T-cell (primary cell): ENCODE data around the gene PDF. TPM values are rescaled to one million over a fixed set of nuclear protein-coding genes. Genes with fewer than 3 reads are reported as not detected.

Source experiments
- ATAC-seq, 4 experiments: fragments of 200-7000 bp in 3 of 4; fragments of 150-1000 bp in 1 of 4; cut with Tn5 transposase; replicated peaks in 1 of 4; 1 replicate in 3 of 4; 2 replicates in 1 of 4; pipeline ENCODE4 v1.10.0; 2021; ENCODE audit warnings: moderate library complexity in 3 of 4, mild to moderate bottlenecking in 2 of 4, moderate number of reproducible peaks in 1 of 4
- CTCF ChIA-PET, 2 donors: fragments of 300-600 bp; sonication (Branson Sonifier 250); formaldehyde crosslinking; loops; one replicate each; lab custom pipeline; 2022; ENCODE audit warnings: antibody characterized with exemption in 2 of 2; lab: Charles Lee
- POLR2A ChIA-PET, 2 donors: fragments of 300-600 bp; sonication (Branson Sonifier 250); formaldehyde crosslinking; loops; one replicate each; lab custom pipeline; 2022; ENCODE audit warnings: antibody characterized with exemption in 2 of 2; lab: Charles Lee
- DNase-seq, 35 experiments: peaks; one replicate each; pipeline versions ENCODE4 v3.0.0 to v3.0.0-alpha.2; 2013 to 2023
- H3K27ac ChIP-seq: one replicate; pipeline ENCODE4 v1.5.1; 2013; ENCODE audit warnings: low read length
- H3K27me3 ChIP-seq, 2 experiments: replicated peaks in 1 of 2; 1 replicate in 1 of 2; 2 replicates in 1 of 2; pipeline versions ENCODE4 v1.6.1 to v1.7.0; 2013; ENCODE audit warnings: low read length in 1 of 2, mixed read lengths in 1 of 2; ENCODE audit not compliant: control insufficient read depth in 2 of 2, insufficient read depth in 2 of 2; ENCODE audit errors: extremely low read depth in 1 of 2
- H3K36me3 ChIP-seq, 2 donors: 1 replicate in 1 of 2; 2 replicates in 1 of 2; pipeline versions ENCODE4 v1.6.1 to v1.7.0; 2013; ENCODE audit warnings: low read length in 1 of 2; ENCODE audit not compliant: control insufficient read depth in 2 of 2, insufficient read depth in 1 of 2; ENCODE audit errors: extremely low read depth in 1 of 2
- H3K4me1 ChIP-seq, 2 experiments: 1 replicate in 1 of 2; 2 replicates in 1 of 2; pipeline versions ENCODE4 v1.6.1 to v1.7.0; 2013; ENCODE audit warnings: low read length in 2 of 2, mixed read lengths in 1 of 2; ENCODE audit not compliant: insufficient read depth in 2 of 2, control insufficient read depth in 1 of 2; ENCODE audit errors: extremely low read depth in 1 of 2
- H3K4me3 ChIP-seq, 2 donors: 1 replicate in 1 of 2; 2 replicates in 1 of 2; pipeline versions ENCODE4 v1.5.1 to v1.7.0; 2013; ENCODE audit warnings: mild to moderate bottlenecking in 2 of 2, low read length in 1 of 2, moderate library complexity in 1 of 2; ENCODE audit not compliant: control insufficient read depth in 1 of 2; ENCODE audit errors: extremely low read depth in 1 of 2
- H3K9me3 ChIP-seq: 2 replicates; pipeline ENCODE4 v1.7.0; 2013
- H3K27ac Mint-ChIP-seq, 2 donors: one replicate each; pipeline ENCODE4 v1.8.0; 2020 to 2021; ENCODE audit warnings: mild to moderate bottlenecking in 2 of 2, mixed read lengths in 2 of 2
- H3K27me3 Mint-ChIP-seq, 2 donors: one replicate each; pipeline ENCODE4 v1.8.0; 2021 to 2022; ENCODE audit warnings: mixed read lengths in 2 of 2
- H3K36me3 Mint-ChIP-seq: one replicate; pipeline ENCODE4 v1.8.0; 2021; ENCODE audit warnings: mixed read lengths
- H3K4me1 Mint-ChIP-seq, 3 donors: one replicate each; pipeline ENCODE4 v1.8.0; 2020 to 2022; ENCODE audit warnings: mixed read lengths in 3 of 3, mild to moderate bottlenecking in 1 of 3
- H3K4me3 Mint-ChIP-seq, 3 donors: one replicate each; pipeline ENCODE4 v1.8.0; 2020 to 2022; ENCODE audit warnings: mild to moderate bottlenecking in 3 of 3, mixed read lengths in 3 of 3, moderate library complexity in 3 of 3
- H3K9me3 Mint-ChIP-seq, 3 donors: one replicate each; pipeline ENCODE4 v1.8.0; 2020 to 2022; ENCODE audit warnings: mixed read lengths in 3 of 3
- WGBS: methylation state at CpG from one replicate; pipeline ENCODE4 v1.1.5; 2013; ENCODE audit warnings: missing lambda C conversion rate; ENCODE audit not compliant: insufficient coverage; 5-methylcytosine and 5-hydroxymethylcytosine counted together
- total RNA-seq, 35 experiments: library from RNA in 6 of 35; stranded (reverse) in 6 of 35; fragments of 120-200 nt in 1 of 35; gene quantifications; one replicate each; pipeline versions ENCODE4 v1.2.1 to v1.2.4 and lab custom pipeline; 2013 to 2026

PDF gene
- total RNA-seq, 5 donors from 2014 or later (not counting 1 experiment from before 2014, with no cell fraction given) = 5.3 to 20.5 (median 16.1) TPM

- peak within 1 kb of the TSS; percentile 73 for H3K27ac ChIP-seq
- H3K27me3 Mint-ChIP-seq = no peaks in the 10 kb centered on the region
- no peaks in the 10 kb centered on the region for H3K9me3 ChIP-seq
- peak within 1 kb of the TSS; percentile 98 for H3K4me3 Mint-ChIP-seq
- H3K4me1 ChIP-seq = peaks cover 4 to 36% of the 10 kb centered on the region in 2 experiments
- 13% methylated on average over 46 of the region's 70 CpGs for WGBS
- POLR2A ChIA-PET = interaction anchor here in 1 of 2 donors (0.5 kb wide), 1 partner anchor 183 kb away, joined by 4 read pairs; no protein-coding TSS in a partner anchor
- peaks cover 2% of the 10 kb centered on the region for H3K36me3 Mint-ChIP-seq
- peak within 1 kb of the TSS; percentile 38 to 67 for H3K4me3 ChIP-seq
- H3K27ac Mint-ChIP-seq = peak within 1 kb of the TSS; percentile 95
- DNase-seq = peak; percentile 92 to 98 (median 96)
- H3K4me1 Mint-ChIP-seq = peaks cover 31 to 35% (median 32%) of the 10 kb centered on the region in 3 donors
- ATAC-seq = peak; percentile 92 to 99 (median 94)
- no peaks in the 10 kb centered on the region for H3K27me3 ChIP-seq
- no peaks in the 10 kb centered on the region for H3K9me3 Mint-ChIP-seq
- H3K36me3 ChIP-seq = peaks cover 11 to 26% of the 10 kb centered on the region in 2 donors
- CTCF ChIA-PET = interaction anchor here (0.6 to 0.7 kb wide), 3 partner anchors 22 to 781 kb away, joined by 3 to 4 read pairs (median 3); no protein-coding TSS in a partner anchor
Observed at GRCh38 chr16:69310653-69311532, 19.5 kb downstream of the PDF start, which contains the start of gene VPS4A. VPS4A (plus strand) TSS chr16:69311350; CDS start chr16:69311512, 162 bp downstream.

GRCh38 chr16:69309316-69309715, 21.1 kb downstream of the PDF start:
- WGBS = 85% methylated on average over 7 of the region's 12 CpGs
- peak overlapping the region in 1 of 3 donors; percentile 5 for H3K4me3 Mint-ChIP-seq
- no peaks in the 10 kb centered on the region for H3K9me3 Mint-ChIP-seq
- no peak overlapping the region for H3K4me3 ChIP-seq
- H3K4me1 ChIP-seq = peaks cover 4 to 31% of the 10 kb centered on the region in 2 experiments
- CTCF ChIA-PET = no interaction called here
- no peak overlapping the region for H3K27ac ChIP-seq
- H3K27me3 Mint-ChIP-seq = no peaks in the 10 kb centered on the region
- H3K4me1 Mint-ChIP-seq = peaks cover 26 to 30% (median 27%) of the 10 kb centered on the region in 3 donors
- H3K36me3 ChIP-seq = peaks cover 0 to 10% of the 10 kb centered on the region in 2 donors
- H3K27me3 ChIP-seq = no peaks in the 10 kb centered on the region
- H3K36me3 Mint-ChIP-seq = no peaks in the 10 kb centered on the region
- POLR2A ChIA-PET = no interaction called here
- ATAC-seq (no peak), DNase-seq (no peak)
- no peaks in the 10 kb centered on the region for H3K9me3 ChIP-seq
- H3K27ac Mint-ChIP-seq = peak overlapping the region in 1 of 2 donors; percentile 2

- Histone ChIP-seq H3K36me3 (peaks cover 0 to 4% of the 10 kb centered on the region in 2 donors), H3K4me3 (no peak overlapping the region), H3K27ac (no peak overlapping the region), H3K9me3 (no peaks in the 10 kb centered on the region), H3K27me3 (no peaks in the 10 kb centered on the region), H3K4me1 (peaks cover 4 to 21% of the 10 kb centered on the region in 2 experiments)
- ATAC-seq (no peak), DNase-seq (no peak)
- ChIA-PET CTCF (no interaction called here), POLR2A (interaction anchor here (0.6 kb wide), 2 partner anchors 36 to 113 kb away, joined by 3 to 4 read pairs; no protein-coding TSS in a partner anchor)
- H3K27ac Mint-ChIP-seq = no peak overlapping the region
- WGBS = 89% methylated on average over 2 of the region's 2 CpGs
- no peaks in the 10 kb centered on the region for H3K27me3 Mint-ChIP-seq
- H3K36me3 Mint-ChIP-seq = peaks cover 5% of the 10 kb centered on the region
- H3K9me3 Mint-ChIP-seq = no peaks in the 10 kb centered on the region
- H3K4me3 Mint-ChIP-seq = no peak overlapping the region
- H3K4me1 Mint-ChIP-seq = peaks cover 13 to 17% (median 14%) of the 10 kb centered on the region in 3 donors
Observed at GRCh38 chr16:69307856-69308255, 22.5 kb downstream of the PDF start.

GRCh38 chr16:69307091-69307490, 23.3 kb downstream of the PDF start:
- Mint-ChIP-seq H3K9me3 (no peaks in the 10 kb centered on the region), H3K4me1 (peaks cover 10 to 14% (median 11%) of the 10 kb centered on the region in 3 donors), H3K36me3 (peaks cover 5% of the 10 kb centered on the region), H3K4me3 (no peak overlapping the region), H3K27me3 (no peaks in the 10 kb centered on the region), H3K27ac (no peak overlapping the region)
- ChIA-PET POLR2A (no interaction called here), CTCF (no interaction called here)
- H3K27me3 ChIP-seq = no peaks in the 10 kb centered on the region
- ATAC-seq (no peak), DNase-seq (no peak)
- WGBS = no CpG with 5 or more reads among the region's 1 CpG
- H3K4me3 ChIP-seq = no peak overlapping the region
- no peaks in the 10 kb centered on the region for H3K9me3 ChIP-seq
- H3K4me1 ChIP-seq = peaks cover under 1 to 14% of the 10 kb centered on the region in 2 experiments
- peaks cover 0 to 5% of the 10 kb centered on the region in 2 donors for H3K36me3 ChIP-seq
- no peak overlapping the region for H3K27ac ChIP-seq

GRCh38 chr16:69306031-69306430, 24.4 kb downstream of the PDF start:
- DNase-seq = no peak
- H3K27me3 ChIP-seq = no peaks in the 10 kb centered on the region
- no peak for ATAC-seq
- peaks cover 4 to 5% of the 10 kb centered on the region in 2 donors for H3K36me3 ChIP-seq
- no peak overlapping the region for H3K27ac Mint-ChIP-seq
- peaks cover 0 to 8% of the 10 kb centered on the region in 2 experiments for H3K4me1 ChIP-seq
- peaks cover 8% of the 10 kb centered on the region for H3K36me3 Mint-ChIP-seq
- H3K9me3 ChIP-seq = no peaks in the 10 kb centered on the region
- no peak overlapping the region for H3K4me3 ChIP-seq
- ChIA-PET POLR2A (interaction anchor here in 1 of 2 donors (0.6 kb wide), 1 partner anchor 47 kb away, joined by 7 read pairs; no protein-coding TSS in a partner anchor), CTCF (no interaction called here)
- H3K9me3 Mint-ChIP-seq = no peaks in the 10 kb centered on the region
- no peaks in the 10 kb centered on the region for H3K27me3 Mint-ChIP-seq
- WGBS = no CpG with 5 or more reads among the region's 1 CpG
- H3K4me3 Mint-ChIP-seq = no peak overlapping the region
- H3K4me1 Mint-ChIP-seq = peaks cover 6 to 10% (median 7%) of the 10 kb centered on the region in 3 donors
- H3K27ac ChIP-seq = no peak overlapping the region

GRCh38 chr16:69302301-69302700, 28.1 kb downstream of the PDF start:
- Histone ChIP-seq H3K4me3 (no peak overlapping the region), H3K27me3 (no peaks in the 10 kb centered on the region), H3K36me3 (peaks cover 5 to 16% of the 10 kb centered on the region in 2 donors), H3K9me3 (no peaks in the 10 kb centered on the region), H3K4me1 (no peaks in the 10 kb centered on the region), H3K27ac (no peak overlapping the region)
- Mint-ChIP-seq H3K27ac (no peak overlapping the region), H3K27me3 (no peaks in the 10 kb centered on the region), H3K36me3 (peaks cover 20% of the 10 kb centered on the region), H3K9me3 (no peaks in the 10 kb centered on the region), H3K4me1 (no peaks in the 10 kb centered on the region), H3K4me3 (no peak overlapping the region)
- POLR2A ChIA-PET = interaction anchor here in 1 of 2 donors (0.6 to 0.7 kb wide), 2 partner anchors 30 to 148 kb away, joined by 3 read pairs; no protein-coding TSS in a partner anchor
- 92% methylated on average over 2 of the region's 4 CpGs for WGBS
- no peak for DNase-seq
- ATAC-seq = no peak
- CTCF ChIA-PET = no interaction called here
